Activated CD4-positive, alpha-beta T cell treated with anti-CD3 and anti-CD28 coated beads, Interleukin-10, Interleukin-2, amounts not matched to agents 100 ng/mL and 50 ng/mL, durations not matched to agents 16 hours and 8 hours (primary cell): ENCODE data around the gene CD209.
A peak's percentile ranks its signal among the peaks of the same experiment; 100 is the strongest.
"Not testable (repeated sequence)": the region's sequence is repeated elsewhere in the genome, so short reads cannot be mapped to it uniquely, and the experiment has no call there.

Experiments used
- DNase-seq: peaks from one replicate; pipeline ENCODE4 v3.0.0-alpha.2; 2020

CD209 gene

DNA sequence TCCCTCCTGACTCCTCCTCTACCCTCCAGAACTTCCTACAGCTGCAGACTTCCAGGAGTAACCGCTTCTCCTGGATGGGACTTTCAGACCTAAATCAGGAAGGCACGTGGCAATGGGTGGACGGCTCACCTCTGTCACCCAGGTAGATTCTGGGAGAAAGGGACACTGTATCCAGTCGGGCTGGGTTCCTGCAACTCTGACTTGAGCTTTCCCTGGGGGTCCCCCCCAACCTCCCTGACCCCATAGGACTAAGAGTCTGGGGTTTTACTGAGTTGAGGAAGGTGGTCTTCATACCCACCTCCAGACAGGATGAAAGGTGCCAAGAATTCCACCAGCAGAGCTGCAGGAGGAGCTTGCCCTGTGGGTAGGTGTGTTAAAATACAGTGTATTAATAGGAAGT is 20.2 kb upstream of the CD209 start:
- no peak for DNase-seq

DNA sequence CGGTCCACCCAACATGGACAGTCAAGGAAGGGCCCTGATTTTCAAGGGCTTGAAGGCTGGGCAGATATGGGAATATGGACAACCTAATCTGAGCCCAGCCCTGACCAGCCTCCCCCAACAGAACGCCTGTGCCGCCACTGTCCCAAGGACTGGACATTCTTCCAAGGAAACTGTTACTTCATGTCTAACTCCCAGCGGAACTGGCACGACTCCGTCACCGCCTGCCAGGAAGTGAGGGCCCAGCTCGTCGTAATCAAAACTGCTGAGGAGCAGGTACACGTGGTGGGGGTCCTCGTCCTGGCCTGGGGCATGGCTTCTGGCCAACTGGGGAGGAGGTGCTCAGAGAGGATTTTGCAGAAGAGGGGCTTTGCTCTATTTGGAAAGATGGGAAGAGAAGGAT is 19.2 kb upstream of the CD209 start:
- DNase-seq, result no peak

DNA sequence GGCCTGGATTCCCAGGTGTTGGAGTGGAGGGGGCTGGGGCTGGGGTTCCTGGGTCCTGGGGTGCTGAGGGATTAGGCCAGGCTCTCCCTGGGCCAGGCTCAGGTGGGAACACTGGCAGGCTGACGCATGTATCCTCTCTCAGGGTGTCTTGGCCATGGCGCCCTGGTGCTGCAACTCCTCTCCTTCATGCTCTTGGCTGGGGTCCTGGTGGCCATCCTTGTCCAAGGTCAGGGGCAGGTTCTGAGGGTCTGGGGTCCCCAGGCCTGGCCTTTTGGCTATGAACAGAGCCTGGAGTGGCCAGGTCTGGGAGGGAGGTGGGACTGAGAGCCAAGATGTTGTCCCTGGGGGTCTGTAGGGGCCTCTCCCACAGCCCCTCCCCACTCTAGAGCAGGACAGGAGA is 17.7 kb upstream of the CD209 start:
- not testable (repeated sequence) for DNase-seq

DNA sequence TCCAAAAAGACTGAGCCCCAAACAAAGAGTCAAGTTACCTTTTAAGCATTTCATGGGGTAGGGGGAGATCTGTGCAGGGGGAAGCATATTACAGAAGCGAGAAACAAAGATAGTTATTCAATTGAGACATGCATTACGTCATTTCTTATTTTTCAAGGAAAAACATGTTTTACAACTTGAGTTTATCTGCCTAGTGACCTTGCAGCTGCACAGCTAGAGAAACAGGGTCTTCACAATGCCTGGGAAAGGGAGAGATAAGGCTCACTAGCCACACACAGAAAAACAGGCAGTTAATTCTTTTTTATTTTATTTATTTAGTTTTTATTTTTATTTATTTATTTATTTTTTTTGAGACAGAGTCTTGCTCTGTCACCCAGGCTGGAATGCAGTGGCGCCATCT is 16.8 kb upstream of the CD209 start:
- DNase-seq, result not testable (repeated sequence)

DNA sequence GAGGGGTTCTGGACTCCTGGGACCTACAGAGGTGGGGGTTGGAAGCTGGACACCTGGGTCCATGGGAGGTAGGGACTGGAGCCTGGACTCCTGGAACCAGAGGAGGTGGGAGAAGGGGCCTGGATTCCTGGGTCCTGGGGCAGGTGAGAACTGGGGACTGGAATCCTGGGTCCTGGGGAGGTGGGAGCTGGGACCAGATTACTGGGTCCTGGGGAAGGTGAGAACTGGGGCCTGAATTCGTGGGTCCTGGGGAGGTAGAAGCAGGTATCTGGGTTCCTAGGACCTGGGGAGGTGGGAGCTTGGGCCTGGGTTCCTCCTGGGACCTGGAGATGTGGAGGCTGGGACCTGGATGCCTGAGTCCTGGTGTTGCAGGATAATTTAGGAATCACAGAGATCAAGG is 16.4 kb upstream of the CD209 start:
- no peak for DNase-seq

DNA sequence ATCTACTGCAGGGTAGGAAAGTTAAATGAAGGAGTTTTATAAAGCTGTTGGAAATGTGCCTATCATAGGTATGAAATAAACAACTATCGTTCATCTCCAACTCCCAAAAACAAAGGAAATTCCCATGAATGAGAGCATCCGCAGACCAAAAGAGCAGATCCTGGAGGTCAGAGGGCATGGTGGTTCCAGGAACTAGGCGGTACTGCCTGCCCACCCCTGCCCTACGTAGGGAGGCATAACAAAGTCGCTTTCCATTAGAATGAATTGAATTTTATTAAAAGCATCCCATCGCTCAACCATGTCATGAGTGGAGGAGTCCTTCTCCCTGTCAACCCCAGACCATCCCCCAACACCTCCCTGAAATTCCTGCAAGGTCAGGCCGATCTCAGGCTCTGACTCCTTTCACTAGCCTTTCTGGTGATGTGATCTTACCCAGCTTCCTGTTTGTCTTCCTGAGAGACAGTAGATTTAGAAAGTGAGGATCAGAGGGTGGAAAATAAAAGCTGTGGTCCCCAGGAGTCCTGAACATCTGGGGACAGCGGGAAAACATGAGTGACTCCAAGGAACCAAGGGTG is 15.5 kb upstream of the CD209 start, which contains the start of gene CLEC4M:
Gene CLEC4M (plus strand): TSS at position 525 of the 575 bp plus-strand sequence. CDS start 24 bp downstream, at position 549.
- no peak for DNase-seq

DNA sequence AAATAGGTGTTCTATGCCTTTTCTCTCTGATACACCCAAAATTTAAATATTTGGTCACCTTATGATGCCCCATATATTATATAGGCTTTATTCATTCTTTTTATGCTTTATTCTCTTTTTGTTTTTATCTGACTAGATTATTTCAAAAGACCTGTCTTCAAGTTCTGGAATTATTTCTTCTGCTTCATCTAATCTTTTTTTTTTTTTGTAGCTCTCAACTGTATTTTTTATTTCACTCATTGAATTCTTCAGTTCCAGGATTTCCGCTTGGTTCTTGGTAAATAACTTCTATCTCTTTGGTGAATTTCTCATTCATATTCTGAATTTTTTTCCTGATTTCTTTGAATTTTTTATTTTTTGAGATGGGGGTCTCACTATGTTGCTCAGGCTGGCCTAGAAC is 11.8 kb upstream of the CD209 start:
- DNase-seq, result no peak

DNA sequence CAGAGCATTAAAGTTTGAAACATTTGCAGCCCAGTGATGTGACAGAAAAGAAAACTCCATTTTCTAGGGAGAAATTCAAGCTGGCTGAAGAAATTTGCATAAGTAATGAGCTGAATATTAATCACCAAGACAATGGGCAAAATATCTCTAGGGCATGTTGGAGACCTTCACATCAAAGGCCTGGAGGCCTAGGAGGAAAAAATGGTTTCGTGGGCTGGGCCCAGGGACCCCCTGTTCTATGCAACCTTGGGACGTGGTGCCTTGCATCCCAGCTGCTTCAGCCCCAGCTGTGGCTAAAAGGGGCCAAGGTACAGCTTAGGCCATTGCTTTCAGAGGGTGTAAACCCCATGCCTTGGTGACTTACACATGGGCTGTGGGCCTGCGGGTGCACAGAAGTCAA is 10.0 kb upstream of the CD209 start:
- DNase-seq, result no peak

DNA sequence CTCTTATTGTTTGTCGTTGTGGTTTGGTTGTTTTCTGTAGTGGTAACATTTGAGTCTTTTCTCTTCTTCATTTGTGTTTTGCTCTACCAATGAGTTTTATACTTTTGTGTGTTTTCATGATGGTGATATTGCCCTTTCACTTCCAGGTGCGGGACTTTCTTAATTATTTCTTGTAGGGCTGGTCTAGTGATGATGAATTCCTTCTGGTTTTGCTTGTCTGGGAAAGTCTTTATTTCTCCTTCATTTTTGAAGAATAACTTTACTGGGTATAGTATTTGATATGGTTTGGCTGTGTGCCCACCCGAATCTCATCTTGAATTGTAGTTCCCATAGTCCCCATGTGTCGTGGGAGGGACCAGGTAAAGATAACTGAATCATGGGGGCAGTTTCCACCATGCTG is 8.9 kb upstream of the CD209 start:
- no peak for DNase-seq

DNA sequence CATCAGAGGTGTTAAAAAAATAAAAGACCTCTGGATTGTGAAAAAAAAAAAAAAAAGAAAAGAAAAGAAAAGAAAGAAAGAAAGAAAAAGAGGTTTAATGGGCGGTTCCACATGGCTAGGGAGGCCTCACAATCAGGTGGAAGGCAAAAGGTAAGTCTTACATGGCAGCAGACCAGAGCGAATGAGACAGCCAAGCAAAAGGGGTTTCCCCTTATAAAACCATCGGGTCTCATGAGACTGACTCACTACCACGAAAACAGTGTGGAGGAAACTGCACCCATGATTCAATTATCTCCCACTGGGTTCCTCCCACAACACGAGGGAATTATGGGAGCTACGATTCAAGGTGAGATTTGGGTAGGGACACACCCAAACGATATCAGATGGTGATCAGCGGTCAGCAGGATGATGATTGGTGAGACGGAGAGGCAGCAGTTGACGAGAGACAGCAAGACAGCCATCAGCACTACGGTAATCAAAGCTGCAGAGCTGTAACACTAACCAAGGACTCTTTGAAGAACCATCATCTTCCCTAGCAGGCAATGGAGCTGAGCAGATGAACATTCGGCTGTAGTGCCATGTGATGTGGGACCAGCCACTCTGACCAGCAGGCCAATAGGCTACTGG is 3.9 kb upstream of the CD209 start:
- peak; percentile 67 for DNase-seq

DNA sequence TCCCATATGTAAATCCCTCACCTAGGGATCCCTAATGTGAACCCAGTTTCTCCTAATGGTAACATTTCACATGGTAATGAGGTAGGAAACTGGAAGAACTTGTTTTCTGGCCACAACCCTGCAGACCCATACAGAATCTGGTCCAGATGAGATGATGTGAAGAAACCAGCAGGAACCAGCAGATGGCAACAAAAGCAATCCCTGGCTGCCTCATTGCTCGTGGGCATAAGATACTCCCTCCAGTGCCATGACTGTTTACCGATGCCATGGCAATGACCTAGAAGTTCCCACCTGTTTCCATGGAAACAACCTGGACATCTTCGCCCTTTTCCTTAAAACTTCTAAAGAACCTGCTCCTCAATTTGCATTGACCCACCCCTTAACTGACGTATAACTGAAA is 1.4 kb upstream of the CD209 start:
- no peak for DNase-seq

DNA sequence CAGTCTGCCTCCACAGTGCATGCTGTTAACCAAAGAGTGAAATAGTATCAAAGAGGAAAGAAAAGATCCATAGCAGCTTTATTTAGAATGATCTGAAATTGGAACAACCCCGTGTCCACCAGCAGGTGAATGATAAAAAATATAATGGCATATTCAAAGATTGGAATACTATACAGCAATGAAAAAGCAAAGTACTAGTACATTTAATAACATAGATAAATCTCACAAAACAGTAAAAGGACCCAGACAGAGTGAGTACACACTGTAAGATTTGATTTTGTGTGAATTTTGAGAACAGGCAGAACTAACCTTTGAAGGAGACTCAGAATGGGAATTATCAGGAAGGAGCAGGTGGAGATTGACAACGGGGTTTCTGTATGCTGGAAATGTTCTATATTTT is 837 bp upstream of the CD209 start:
- DNase-seq, result no peak

DNA sequence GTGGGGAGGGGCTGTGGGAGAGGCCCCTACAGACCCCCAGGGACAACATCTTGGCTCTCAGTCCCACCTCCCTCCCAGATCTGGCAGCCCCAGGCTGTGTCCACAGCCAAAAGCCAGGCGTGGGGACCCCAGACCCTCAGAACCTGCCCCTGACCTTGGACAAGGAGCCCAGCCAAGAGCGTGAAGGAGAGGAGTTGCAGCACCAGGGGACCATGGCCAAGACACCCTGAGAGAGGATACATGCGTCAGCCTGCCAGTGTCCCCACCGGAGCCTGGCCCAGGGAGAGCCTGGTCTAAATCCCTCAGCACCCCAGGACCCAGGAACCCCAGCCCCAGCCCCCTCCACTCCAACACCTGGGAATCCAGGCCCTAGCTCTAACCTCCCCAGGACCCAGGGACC is 1.0 kb downstream of the CD209 start:
- not testable (repeated sequence) for DNase-seq

DNA sequence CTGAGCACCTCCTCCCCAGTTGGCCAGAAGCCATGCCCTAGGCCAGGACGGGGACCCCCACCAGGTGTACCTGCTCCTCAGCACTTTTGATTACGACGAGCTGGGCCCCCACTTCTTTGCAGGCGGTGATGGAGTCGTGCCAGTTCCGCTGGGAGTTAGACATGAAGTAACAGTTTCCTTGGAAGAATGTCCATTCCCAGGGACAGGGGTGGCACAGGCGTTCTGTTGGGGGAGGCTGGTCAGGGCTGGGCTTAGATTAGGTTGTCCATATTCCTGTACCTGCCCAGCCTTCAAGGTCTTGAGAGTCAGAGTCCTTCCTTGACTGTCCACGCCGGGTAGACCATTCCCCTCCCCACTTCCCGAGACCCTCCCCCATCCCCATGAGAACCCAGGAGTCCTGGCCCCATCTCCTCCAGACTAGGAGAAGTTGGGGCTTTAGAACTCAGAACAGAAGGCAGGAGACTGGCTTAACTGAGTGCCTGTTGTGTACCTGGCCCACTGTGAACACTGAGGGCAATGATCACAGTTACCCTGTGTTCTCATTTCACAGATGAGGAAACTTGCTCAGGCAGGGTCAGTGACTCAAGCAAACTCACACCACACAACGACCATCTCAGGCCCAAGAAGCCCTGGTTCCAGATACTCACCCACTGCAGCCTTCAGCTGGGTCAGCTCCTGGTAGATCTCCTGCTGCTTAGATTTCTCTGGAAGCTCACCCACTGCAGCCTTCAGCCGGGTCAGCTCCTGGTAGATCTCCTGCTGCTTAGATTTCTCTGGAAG is 2.3 kb downstream of the CD209 start:
- DNase-seq, result no peak

DNA sequence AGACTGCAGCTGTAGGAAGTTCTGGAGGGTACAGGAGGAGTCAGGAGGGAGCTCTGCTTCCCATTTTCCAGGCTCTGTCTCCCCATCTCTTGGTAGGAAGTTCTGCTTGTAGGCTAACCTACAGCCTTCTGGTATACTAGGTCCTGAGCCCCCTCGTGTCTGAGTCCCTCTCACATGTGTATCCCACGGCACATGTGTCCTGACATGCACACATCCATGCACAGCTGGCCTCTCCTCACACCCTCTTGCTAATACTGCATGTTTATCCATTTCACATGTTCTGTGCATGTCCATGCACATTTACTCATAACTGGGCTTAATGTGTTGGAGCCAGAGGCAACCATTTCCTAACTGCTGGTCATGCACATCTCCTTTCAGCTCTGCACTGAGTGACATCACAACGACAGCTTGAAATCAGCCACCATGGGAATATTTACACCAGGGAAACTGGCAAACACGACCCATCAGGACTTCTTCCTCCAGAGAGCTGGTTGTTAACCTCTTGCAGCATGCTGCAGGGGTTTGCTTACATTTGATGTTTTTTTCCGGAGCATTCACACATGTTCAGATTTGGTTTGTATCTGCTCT is 3.0 kb downstream of the CD209 start:
- no peak for DNase-seq

DNA sequence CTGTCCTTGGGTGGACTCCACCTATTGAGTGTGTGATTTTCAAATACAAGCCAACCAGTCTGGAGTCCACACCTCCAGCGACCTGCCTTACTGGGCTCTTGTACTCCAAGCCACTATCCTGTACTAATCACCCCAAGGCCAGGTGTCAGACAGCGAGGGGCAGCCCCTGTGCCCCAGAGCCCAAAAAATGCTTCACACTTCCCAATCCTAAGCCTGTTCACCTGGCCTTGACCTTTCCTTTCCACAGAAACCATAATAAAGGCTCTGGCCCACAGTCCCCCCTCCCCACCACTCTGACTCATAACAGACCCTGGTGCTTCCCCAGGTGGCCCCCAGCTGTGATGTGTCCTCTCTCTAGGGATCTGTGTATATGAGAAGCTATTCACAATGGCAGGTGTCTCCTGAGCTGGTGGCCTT is 3.9 kb downstream of the CD209 start:
- DNase-seq, result no peak

DNA sequence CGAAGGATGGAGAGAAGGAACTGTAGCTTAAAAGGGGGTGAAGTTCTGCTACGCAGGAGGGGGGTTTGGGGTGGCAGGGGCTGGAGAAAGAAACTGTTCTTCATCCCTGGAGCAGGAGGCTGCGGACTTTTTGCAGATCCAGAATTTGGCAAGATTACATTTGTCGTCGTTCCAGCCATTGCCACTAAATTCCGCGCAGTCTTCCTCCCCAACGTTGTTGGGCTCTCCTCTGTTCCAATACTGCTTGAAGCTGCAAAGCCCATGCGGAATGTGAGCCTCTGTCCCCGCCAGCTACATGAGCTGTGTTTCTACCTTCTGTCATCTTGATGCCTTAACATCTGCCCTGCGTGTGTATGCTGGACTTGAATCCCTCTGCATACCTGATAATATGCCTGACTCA is 4.3 kb downstream of the CD209 start:
- DNase-seq, result no peak

DNA sequence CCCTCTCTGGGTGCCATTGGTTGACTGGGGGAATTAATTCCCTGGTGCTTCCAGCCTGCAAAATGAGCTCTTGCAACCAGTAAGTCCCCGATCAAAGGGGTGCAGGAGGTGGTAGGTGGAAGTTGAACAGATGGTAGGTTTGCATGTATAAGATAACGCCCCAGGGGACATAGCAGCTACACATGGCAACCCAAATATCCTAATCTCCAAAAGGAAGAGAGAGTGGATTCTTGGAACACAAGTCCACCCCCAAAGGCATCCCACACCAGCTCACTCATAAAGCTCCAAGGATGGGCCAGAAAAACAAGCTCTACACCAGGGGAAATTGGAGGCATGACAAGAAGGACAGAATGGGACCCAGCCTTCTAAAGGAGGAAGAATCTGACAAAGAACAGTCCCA is 4.8 kb downstream of the CD209 start:
- no peak for DNase-seq

DNA sequence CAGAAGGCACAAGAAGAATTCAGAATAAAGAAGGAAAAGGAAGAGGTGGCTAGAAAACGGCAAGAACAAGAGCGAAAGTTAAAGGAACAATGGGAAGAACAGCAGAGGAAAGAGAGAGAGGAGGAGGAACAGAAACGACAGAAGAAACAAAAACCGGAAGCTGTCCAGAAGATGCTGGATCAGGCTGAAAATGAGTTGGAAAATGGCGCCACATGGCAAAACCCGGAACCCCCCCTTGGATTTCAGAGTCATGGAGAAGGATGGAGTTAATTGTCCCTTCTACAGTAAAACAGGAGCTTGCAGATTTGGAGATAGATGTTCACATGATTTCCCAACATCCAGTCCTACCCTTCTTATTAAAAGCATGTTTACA is 6.7 kb downstream of the CD209 start:
- DNase-seq, result no peak

DNA sequence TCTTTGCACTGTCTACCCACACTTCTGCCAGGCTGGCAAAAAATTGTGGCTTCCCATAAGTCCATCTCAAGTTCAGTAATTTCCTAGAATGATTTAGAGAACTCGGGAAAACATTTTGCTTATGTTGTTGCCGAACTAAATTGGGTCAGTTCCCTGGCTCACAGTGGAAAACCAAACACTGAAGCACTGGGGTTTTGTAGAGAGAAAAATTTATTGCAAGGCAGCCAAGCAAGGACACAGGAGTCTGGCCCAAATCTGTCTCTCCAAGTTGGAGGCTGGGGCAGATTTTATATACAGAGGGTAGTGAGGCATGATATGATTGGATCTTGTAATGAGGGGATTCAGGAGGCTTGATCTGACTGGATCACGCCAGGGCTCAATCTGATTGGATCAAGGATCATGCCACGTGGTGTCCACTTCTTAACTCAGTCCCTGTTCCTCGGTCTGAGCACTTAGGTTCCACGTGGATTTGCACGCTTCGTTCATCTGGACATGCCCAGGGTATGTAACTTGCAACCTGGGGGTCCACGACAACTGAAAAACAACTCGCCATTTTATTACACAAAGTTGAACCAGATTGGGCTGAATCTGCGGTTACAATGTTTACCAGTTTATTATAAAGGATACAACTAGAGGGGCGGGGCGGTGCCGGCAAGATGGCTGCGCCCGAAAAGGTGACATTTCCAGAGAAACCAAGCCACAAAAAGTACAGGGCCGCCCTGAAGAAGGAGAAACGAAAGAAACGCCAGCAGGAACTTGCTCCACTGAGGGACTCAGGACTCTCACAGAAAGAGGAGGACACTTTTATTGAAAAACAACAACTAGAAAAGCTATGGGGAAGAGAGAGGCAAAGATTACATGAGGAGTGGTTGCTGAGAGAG is 7.3 kb downstream of the CD209 start:
- DNase-seq, result no peak

DNA sequence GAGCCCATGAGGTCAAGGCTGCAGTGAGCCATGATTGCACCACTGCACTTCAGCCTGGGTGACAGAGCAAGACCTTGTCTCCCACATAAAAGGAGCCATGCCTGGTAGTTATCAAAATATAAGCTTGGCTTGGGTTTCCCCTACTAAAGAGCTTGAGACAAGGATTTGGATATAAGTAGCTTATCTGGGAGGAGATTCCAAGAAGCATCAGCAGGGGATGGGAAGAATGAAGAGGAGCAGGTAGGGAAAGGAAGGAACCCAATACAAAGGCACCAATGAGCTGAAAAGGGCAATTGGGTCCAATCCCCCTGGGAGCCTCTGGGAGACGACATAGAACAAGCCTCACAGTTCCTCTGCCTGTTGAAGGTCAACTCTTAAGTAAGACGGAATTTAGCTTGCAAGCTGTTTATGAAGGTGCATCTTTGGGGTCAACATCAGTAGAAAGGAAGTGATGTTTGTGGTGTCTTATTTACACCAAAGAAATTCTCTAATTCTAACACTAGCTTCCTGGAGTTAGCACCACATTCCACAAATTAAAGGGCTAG is 8.1 kb downstream of the CD209 start:
- no peak for DNase-seq

DNA sequence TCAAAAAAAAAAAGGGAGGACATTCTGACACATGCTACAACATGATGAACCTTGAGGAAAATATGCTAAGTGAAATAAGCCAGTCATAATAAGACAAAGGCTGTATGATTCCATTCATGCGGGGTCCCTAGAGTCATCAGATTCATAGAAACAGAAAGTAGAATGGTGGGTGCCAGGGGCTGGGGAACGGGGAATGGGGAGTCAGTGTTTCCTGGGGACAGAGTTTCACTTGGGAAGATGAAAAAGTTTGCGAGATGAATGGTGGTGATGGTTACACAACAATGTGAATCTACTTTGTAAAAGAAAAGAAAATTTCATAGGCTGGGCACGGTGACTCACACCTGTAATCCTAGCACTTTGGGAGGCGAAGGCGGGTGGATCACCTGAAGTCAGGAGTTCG is 9.3 kb downstream of the CD209 start:
- peak; percentile 27 for DNase-seq

DNA sequence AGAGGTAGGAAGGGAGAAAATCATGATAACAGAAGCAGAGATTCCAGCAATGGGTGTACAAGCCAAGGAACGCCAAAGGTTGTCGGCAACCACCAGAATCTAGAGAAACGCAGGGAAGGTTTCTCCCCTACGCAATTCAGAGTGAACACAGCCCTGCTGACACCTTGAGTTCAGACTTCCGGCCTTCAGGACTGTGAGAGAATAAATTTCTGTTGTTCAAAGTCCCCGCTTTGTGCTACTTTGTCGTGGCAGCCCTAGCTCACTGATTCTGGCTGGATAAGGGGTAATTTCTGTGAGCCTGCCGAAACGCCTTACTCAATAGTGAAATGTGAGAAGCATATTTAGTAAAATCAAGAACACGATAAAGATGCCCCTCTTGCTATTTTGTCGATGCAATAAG is 10.1 kb downstream of the CD209 start:
- DNase-seq, result no peak
